ENCODE data around the gene ARAP2.

DNA sequence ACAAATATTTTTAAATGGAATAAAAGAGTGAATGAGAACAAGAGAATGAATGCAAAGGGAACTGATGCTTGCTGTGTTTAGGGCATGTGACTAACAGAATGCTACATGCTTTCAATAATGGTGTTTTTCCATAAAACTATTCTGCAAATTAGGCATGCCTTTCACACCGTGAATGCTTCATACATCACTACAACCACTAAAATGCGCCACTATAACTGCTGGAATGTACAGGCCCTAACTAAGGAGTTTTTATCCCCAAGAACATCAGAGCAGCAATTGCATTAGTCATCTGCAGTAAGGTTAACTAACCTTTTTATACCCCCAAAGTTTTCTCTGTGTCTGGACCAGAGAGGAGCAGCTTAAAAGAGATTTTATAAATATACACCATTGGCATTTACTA is 190.4 kb downstream of the ARAP2 start:
- TF ChIP-seq, protein P1, sequence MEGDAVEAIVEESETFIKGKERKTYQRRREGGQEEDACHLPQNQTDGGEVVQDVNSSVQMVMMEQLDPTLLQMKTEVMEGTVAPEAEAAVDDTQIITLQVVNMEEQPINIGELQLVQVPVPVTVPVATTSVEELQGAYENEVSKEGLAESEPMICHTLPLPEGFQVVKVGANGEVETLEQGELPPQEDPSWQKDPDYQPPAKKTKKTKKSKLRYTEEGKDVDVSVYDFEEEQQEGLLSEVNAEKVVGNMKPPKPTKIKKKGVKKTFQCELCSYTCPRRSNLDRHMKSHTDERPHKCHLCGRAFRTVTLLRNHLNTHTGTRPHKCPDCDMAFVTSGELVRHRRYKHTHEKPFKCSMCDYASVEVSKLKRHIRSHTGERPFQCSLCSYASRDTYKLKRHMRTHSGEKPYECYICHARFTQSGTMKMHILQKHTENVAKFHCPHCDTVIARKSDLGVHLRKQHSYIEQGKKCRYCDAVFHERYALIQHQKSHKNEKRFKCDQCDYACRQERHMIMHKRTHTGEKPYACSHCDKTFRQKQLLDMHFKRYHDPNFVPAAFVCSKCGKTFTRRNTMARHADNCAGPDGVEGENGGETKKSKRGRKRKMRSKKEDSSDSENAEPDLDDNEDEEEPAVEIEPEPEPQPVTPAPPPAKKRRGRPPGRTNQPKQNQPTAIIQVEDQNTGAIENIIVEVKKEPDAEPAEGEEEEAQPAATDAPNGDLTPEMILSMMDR (optimal IDR thresholded peaks at IDR 0.05 in 1 of 3, IDR thresholded peaks at IDR 0.05 in 1 of 3, conservative IDR thresholded peaks at IDR 0.05 in 1 of 3; ENCODE audit: extremely low read depth in 1 of 3, insufficient read depth in 2 of 3, low read length in 3 of 3), result no peak
- no peak for TF ChIP-seq EZH2 (IDR thresholded peaks at IDR 0.05; ENCODE audit: low read length)

Data from keratinocyte (primary cell).